Prostate gland (tissue), 2 donors: ENCODE data around the gene ENHO.

Source experiments
- POLR2AphosphoS5 ChIP-seq: sonication (generic); formaldehyde crosslinking; IDR thresholded peaks from one replicate; pipeline ENCODE4 v1.6.1; 2017; ENCODE audit warnings: antibody characterized with exemption
- TF ChIP-seq, protein P1 (sequence below), 4 experiments: fragments of 200-600 bp in 2 of 4; fragments of 450-650 bp in 2 of 4; sonication (generic) in 2 of 4; IDR thresholded peaks; 1 replicate in 3 of 4; 2 replicates in 1 of 4; pipeline ENCODE4 v1.5.1; 2016 to 2019; ENCODE audit warnings: antibody characterized with exemption in 4 of 4, mild to moderate bottlenecking in 2 of 4, moderate library complexity in 2 of 4

GRCh38 chr9:34559624-34560455 lies 37.0 kb upstream of the ENHO start:
- no peak for TF ChIP-seq POLR2AphosphoS5
- TF ChIP-seq, protein P1, sequence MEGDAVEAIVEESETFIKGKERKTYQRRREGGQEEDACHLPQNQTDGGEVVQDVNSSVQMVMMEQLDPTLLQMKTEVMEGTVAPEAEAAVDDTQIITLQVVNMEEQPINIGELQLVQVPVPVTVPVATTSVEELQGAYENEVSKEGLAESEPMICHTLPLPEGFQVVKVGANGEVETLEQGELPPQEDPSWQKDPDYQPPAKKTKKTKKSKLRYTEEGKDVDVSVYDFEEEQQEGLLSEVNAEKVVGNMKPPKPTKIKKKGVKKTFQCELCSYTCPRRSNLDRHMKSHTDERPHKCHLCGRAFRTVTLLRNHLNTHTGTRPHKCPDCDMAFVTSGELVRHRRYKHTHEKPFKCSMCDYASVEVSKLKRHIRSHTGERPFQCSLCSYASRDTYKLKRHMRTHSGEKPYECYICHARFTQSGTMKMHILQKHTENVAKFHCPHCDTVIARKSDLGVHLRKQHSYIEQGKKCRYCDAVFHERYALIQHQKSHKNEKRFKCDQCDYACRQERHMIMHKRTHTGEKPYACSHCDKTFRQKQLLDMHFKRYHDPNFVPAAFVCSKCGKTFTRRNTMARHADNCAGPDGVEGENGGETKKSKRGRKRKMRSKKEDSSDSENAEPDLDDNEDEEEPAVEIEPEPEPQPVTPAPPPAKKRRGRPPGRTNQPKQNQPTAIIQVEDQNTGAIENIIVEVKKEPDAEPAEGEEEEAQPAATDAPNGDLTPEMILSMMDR (IDR thresholded peaks at IDR 0.05) = no peak
